ENCODE measurements around the gene FUBP1. TPM values are rescaled to one million over a fixed set of nuclear protein-coding genes. Genes with fewer than 3 reads are reported as not detected.

FUBP1 gene
- total RNA-seq, 1 donor from 2014 or later = 288 TPM

DNA sequence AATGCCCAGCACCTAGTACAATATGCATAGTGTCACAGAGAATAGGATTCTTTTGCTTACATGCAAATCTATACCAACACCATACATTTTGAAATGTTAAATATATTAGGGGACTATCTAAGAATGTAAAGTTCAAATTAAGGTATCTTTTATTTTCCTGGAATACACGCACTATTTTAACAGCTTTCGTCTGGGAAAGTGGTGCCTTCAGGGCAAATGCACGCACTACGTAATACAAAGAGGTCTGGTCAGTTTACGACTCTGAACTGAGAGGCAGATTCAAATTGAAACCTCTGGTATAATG is 931 bp downstream of the FUBP1 start:
- TF ChIP-seq, protein P1, sequence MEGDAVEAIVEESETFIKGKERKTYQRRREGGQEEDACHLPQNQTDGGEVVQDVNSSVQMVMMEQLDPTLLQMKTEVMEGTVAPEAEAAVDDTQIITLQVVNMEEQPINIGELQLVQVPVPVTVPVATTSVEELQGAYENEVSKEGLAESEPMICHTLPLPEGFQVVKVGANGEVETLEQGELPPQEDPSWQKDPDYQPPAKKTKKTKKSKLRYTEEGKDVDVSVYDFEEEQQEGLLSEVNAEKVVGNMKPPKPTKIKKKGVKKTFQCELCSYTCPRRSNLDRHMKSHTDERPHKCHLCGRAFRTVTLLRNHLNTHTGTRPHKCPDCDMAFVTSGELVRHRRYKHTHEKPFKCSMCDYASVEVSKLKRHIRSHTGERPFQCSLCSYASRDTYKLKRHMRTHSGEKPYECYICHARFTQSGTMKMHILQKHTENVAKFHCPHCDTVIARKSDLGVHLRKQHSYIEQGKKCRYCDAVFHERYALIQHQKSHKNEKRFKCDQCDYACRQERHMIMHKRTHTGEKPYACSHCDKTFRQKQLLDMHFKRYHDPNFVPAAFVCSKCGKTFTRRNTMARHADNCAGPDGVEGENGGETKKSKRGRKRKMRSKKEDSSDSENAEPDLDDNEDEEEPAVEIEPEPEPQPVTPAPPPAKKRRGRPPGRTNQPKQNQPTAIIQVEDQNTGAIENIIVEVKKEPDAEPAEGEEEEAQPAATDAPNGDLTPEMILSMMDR (IDR thresholded peaks at IDR 0.05; ENCODE audit: unreplicated experiment) = no peak
- Mint-ChIP-seq H3K27me3 (ENCODE audit: low read depth) (no peaks in the 10 kb centered on the region), H3K36me3 (peaks cover 6% of the 10 kb centered on the region), H3K4me3 (no peak overlapping the region), H3K4me1 (peaks cover 36% of the 10 kb centered on the region), H3K9me3 (no peaks in the 10 kb centered on the region), H3K27ac (no peak overlapping the region)
- no peak for DNase-seq (ENCODE audit: low spot score in 2 of 2, unreplicated experiment in 2 of 2)

DNA sequence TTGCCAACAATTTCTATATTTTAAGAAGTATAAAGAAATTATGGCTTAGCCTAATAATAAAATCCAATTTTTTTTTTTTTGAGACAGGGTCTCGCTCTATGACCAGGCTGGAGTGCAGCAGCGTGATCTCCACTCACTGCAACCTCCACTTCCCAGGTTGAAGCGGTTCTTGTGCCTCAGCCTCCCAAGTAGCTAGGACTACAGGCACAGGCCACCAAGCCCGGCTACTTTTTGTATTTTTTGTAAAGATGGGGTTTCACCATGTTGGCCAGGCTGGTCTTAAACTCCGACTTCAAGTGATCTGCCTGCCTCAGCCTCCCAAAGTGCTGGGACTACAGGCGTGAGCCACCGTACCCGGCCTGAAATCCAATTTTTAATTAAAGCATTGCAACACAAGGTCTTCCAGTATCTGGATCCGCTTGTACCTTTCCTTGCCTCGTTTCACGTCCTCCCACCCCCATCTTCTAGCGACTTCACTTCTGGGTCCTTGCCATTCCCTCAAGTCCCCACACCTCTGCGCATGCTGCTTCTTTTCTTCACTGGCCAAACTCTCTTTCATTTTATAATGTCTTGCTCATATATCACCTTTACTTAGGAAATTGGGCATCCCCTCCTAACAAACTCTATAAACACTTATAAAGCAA is 2.3 kb downstream of the FUBP1 start:
- H3K4me1 Mint-ChIP-seq = peaks cover 40% of the 10 kb centered on the region
- no peaks in the 10 kb centered on the region for H3K9me3 Mint-ChIP-seq
- no peak overlapping the region for H3K27ac Mint-ChIP-seq
- H3K36me3 Mint-ChIP-seq = peaks cover 5% of the 10 kb centered on the region
- H3K27me3 Mint-ChIP-seq (ENCODE audit: low read depth) = no peaks in the 10 kb centered on the region
- H3K4me3 Mint-ChIP-seq = no peak overlapping the region
- DNase-seq (ENCODE audit: low spot score in 2 of 2, unreplicated experiment in 2 of 2) = no peak
- TF ChIP-seq, protein P1 (IDR thresholded peaks at IDR 0.05; ENCODE audit: unreplicated experiment) = no peak

DNA sequence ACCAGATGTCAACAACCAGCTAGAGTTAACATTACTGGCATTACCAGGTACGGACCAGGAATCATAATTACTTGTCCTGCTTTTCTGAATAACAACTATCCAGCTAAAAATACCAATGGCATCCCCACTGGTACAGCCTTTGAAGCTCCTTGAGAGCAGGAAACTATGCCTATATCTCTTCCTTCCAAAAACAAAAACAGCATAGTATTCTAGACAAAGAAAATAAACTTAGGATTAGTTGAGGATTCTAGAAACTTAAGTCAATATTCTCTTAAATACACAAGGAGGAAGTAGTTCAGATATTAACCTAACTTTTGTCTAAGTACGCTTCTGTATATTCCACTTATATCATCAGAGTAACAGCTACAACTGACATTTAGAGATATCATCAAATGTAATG is 3.0 kb downstream of the FUBP1 start:
- H3K27me3 Mint-ChIP-seq (ENCODE audit: low read depth) = no peaks in the 10 kb centered on the region
- H3K4me1 Mint-ChIP-seq = peaks cover 42% of the 10 kb centered on the region
- H3K9me3 Mint-ChIP-seq = no peaks in the 10 kb centered on the region
- peak overlapping the region; percentile 92 for H3K27ac Mint-ChIP-seq
- TF ChIP-seq, protein P1 (IDR thresholded peaks at IDR 0.05; ENCODE audit: unreplicated experiment) = no peak
- peaks cover 9% of the 10 kb centered on the region for H3K36me3 Mint-ChIP-seq
- H3K4me3 Mint-ChIP-seq = no peak overlapping the region
- no peak for DNase-seq (ENCODE audit: low spot score in 2 of 2, unreplicated experiment in 2 of 2)

DNA sequence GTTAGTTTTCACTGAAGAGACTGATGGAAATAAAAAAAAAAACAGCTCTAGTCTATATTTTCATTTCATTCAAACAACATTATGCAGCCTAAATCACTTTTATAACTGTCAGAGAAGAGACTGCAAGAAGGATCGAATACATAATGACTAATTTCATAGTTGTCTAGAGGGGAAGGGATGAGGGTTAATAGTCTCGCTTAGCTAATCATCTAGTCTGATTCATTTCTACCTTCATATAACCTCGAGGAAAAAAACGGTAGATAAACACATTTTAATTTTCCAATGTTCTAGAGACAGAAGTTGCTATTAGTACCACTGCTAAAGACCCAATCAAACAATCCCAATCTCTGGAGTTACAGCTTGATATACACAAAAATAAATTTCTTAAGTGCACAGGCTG is 3.5 kb downstream of the FUBP1 start:
- H3K4me3 Mint-ChIP-seq = no peak overlapping the region
- no peak for DNase-seq (ENCODE audit: low spot score in 2 of 2, unreplicated experiment in 2 of 2)
- peaks cover 37% of the 10 kb centered on the region for H3K4me1 Mint-ChIP-seq
- H3K36me3 Mint-ChIP-seq = peaks cover 8% of the 10 kb centered on the region
- H3K27ac Mint-ChIP-seq = peak overlapping the region; percentile 92
- no peaks in the 10 kb centered on the region for H3K9me3 Mint-ChIP-seq
- H3K27me3 Mint-ChIP-seq (ENCODE audit: low read depth) = no peaks in the 10 kb centered on the region
- TF ChIP-seq, protein P1 (IDR thresholded peaks at IDR 0.05; ENCODE audit: unreplicated experiment) = no peak

DNA sequence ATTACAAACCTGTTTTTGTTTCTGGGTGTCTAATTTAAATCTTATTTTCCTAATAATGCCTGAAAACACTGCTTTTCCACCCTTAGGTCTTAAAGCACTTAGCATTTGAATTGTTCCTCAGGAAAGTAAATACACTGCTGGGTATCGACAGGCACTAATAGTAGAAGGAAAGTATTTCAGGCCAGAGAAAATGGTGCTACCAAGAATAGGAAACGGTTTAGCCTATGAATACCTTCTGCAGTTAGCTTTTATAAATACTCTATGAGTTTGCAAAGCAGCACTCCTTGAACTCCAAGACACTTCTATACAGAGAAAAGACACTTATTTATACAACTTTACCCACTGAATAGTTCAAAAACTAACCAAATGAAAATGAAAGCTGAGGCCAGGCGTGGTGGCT is 6.8 kb downstream of the FUBP1 start:
- Mint-ChIP-seq H3K27ac (peak overlapping the region; percentile 4), H3K4me1 (peaks cover 36% of the 10 kb centered on the region), H3K9me3 (no peaks in the 10 kb centered on the region), H3K27me3 (ENCODE audit: low read depth) (no peaks in the 10 kb centered on the region), H3K4me3 (no peak overlapping the region), H3K36me3 (peaks cover 20% of the 10 kb centered on the region)
- TF ChIP-seq, protein P1 (IDR thresholded peaks at IDR 0.05; ENCODE audit: unreplicated experiment) = no peak
- DNase-seq (ENCODE audit: low spot score in 2 of 2, unreplicated experiment in 2 of 2) = no peak

DNA sequence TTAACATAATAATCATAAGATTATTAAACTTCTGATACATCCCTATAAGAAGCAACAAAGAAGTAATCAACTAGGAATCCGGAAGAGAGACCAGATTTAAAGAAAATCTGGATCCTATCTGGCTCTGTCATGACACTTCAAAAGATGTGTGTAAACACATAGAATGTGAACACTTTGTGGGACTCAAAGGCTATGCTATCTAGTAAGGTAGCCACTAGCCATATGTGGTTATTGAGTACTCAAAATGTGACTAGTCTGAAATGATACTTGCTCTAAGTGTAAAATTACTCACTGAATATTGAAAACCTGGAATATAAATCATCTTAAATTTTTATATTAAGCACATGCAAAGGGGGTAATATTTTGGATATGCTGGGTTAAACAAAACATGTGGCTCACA is 8.7 kb downstream of the FUBP1 start:
- Mint-ChIP-seq H3K27me3 (ENCODE audit: low read depth) (no peaks in the 10 kb centered on the region), H3K4me3 (no peak overlapping the region), H3K36me3 (peaks cover 27% of the 10 kb centered on the region), H3K4me1 (peaks cover 20% of the 10 kb centered on the region), H3K9me3 (no peaks in the 10 kb centered on the region), H3K27ac (no peak overlapping the region)
- no peak for DNase-seq (ENCODE audit: low spot score in 2 of 2, unreplicated experiment in 2 of 2)
- TF ChIP-seq, protein P1 (IDR thresholded peaks at IDR 0.05; ENCODE audit: unreplicated experiment) = no peak
